Measurements from ENCODE around the gene CD44. TPM values are rescaled to one million over a fixed set of nuclear protein-coding genes. Genes with fewer than 3 reads are reported as not detected.

Gene CD44
- total RNA-seq, 4 donors from 2014 or later, result 211 to 319 (median 266) TPM

- peaks cover 58 to 91% (median 71%) of the 10 kb centered on the region in 3 donors for H3K4me1 ChIP-seq
- H3K4me3 ChIP-seq, result no peak overlapping the region
- 100% methylated on average over 1 of the region's 1 CpG; no CpG with 5 or more reads in 1 of the 2 donors for WGBS, 2 donors (ENCODE audit: low coverage in 1 of 2)
- H3K27ac ChIP-seq, result peak overlapping the region; percentile 55 to 79 (median 73)
- ATAC-seq, result no peak
- no peak for TF ChIP-seq POLR2A (IDR thresholded peaks at IDR 0.05)
- no peak for TF ChIP-seq POLR2AphosphoS5 (IDR thresholded peaks at IDR 0.05)
- no peak for TF ChIP-seq EP300 (IDR thresholded peaks at IDR 0.05)
- TF ChIP-seq CTCF (IDR thresholded peaks at IDR 0.05), result no peak
- no peaks in the 10 kb centered on the region for H3K27me3 ChIP-seq
- no peaks in the 10 kb centered on the region for H3K9me3 ChIP-seq
- H3K36me3 ChIP-seq, result no peaks in the 10 kb centered on the region
These were observed 30.8 kb downstream of the CD44 start for GRCh38 chr11:35169754-35170153.

DNA sequence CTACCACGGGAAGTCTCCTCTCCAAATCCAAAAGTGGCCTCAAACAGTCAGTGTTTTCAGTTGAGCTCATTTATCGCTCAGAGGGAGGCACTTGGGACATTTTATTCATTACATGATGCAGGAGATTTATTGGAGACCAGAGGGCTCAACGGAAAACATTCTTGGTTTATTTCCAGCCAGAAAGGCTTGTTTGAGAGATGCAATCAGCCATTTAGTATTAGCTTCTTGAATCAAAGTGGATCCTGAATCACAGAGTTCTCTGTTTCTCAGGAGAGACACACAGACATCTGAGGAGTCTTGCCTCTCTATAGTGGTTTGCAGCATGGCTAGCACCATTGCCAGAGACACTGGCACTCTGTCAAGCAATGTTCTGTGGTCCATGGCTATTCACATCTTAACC, 31.5 kb downstream of the CD44 start:
- TF ChIP-seq POLR2A (IDR thresholded peaks at IDR 0.05), result no peak
- TF ChIP-seq POLR2AphosphoS5 (IDR thresholded peaks at IDR 0.05), result peak; percentile 59

DNA sequence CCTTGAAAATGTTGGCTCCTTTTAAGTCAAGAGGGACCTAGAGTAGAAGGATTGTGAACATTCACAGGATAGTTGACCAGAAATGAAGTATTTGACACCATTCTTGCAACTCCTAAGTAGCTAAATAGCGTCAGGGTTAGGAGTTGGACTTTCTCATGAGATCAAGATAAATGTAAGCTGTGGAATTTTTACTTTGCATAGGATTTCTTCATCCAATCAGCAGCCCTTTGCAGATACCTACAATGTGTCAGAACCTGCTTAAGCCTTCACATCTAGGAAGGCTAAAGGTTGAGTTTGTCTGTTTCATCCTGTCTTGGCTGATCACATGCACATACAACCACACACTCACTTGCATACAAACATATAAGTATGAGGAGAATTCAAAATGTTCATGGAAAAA, 32.3 kb downstream of the CD44 start:
- no peaks in the 10 kb centered on the region for H3K9me3 ChIP-seq
- peak overlapping the region in 3 of 4 donors; percentile 55 to 79 (median 77) for H3K27ac ChIP-seq
- H3K4me3 ChIP-seq, result no peak overlapping the region
- H3K27me3 ChIP-seq, result no peaks in the 10 kb centered on the region
- ATAC-seq, result no peak
- WGBS, 2 donors (ENCODE audit: low coverage in 1 of 2), result 80 to 90% methylated on average over 1 of the region's 1 CpG
- H3K4me1 ChIP-seq, result peaks cover 60 to 81% (median 65%) of the 10 kb centered on the region in 3 donors
- TF ChIP-seq CTCF (IDR thresholded peaks at IDR 0.05) (no peak), POLR2AphosphoS5 (IDR thresholded peaks at IDR 0.05) (no peak), EP300 (IDR thresholded peaks at IDR 0.05) (no peak), POLR2A (IDR thresholded peaks at IDR 0.05) (no peak)
- H3K36me3 ChIP-seq, result no peaks in the 10 kb centered on the region

More for the DNA sequence above, 31.5 kb downstream of the CD44 start:
- Histone ChIP-seq H3K27me3 (no peaks in the 10 kb centered on the region), H3K36me3 (no peaks in the 10 kb centered on the region), H3K4me3 (no peak overlapping the region), H3K9me3 (no peaks in the 10 kb centered on the region), H3K4me1 (peaks cover 62 to 89% (median 71%) of the 10 kb centered on the region in 3 donors), H3K27ac (peak overlapping the region; percentile 55 to 79 (median 73))
- WGBS, 2 donors (ENCODE audit: low coverage in 1 of 2), result 36% methylated on average over 1 of the region's 3 CpGs; no CpG with 5 or more reads in 1 of the 2 donors
- no peak for ATAC-seq

DNA sequence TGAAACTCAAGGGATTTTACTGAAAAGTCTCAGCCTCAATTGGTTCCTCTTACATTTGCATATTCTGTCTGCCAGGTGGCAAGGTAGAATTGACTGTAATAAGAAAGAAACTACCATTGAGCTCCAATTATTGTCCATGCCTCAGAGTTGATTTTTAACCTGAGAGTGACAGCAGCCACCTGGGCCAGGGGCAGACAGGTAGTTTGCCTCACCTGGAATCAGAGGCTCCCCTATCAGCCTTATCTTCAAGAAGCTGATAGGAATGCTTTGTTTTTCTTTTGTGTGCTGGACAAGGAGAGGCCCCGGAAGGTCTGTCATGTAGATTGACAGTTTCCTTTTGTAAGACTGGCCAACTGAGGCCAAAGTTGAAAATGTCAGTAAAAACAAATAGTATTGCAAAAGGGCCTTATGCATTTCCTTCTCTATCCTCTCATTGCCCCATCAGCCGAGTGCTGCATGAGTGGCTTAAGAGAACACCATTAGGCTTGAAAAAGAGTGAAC, 34.1 kb downstream of the CD44 start:
- Histone ChIP-seq H3K9me3 (no peaks in the 10 kb centered on the region), H3K4me1 (peaks cover 44 to 71% (median 48%) of the 10 kb centered on the region in 3 donors), H3K36me3 (peaks cover 0 to 18% of the 10 kb centered on the region in 2 donors), H3K27ac (peak overlapping the region; percentile 48 to 66 (median 56)), H3K4me3 (no peak overlapping the region), H3K27me3 (no peaks in the 10 kb centered on the region)
- no peak for TF ChIP-seq CTCF (IDR thresholded peaks at IDR 0.05)
- peak; percentile 37 for TF ChIP-seq POLR2AphosphoS5 (IDR thresholded peaks at IDR 0.05)
- ATAC-seq, result peak; percentile 62
- WGBS, 2 donors (ENCODE audit: low coverage in 1 of 2), result 7 to 33% methylated on average over 1 to 2 of the region's 2 CpGs

DNA sequence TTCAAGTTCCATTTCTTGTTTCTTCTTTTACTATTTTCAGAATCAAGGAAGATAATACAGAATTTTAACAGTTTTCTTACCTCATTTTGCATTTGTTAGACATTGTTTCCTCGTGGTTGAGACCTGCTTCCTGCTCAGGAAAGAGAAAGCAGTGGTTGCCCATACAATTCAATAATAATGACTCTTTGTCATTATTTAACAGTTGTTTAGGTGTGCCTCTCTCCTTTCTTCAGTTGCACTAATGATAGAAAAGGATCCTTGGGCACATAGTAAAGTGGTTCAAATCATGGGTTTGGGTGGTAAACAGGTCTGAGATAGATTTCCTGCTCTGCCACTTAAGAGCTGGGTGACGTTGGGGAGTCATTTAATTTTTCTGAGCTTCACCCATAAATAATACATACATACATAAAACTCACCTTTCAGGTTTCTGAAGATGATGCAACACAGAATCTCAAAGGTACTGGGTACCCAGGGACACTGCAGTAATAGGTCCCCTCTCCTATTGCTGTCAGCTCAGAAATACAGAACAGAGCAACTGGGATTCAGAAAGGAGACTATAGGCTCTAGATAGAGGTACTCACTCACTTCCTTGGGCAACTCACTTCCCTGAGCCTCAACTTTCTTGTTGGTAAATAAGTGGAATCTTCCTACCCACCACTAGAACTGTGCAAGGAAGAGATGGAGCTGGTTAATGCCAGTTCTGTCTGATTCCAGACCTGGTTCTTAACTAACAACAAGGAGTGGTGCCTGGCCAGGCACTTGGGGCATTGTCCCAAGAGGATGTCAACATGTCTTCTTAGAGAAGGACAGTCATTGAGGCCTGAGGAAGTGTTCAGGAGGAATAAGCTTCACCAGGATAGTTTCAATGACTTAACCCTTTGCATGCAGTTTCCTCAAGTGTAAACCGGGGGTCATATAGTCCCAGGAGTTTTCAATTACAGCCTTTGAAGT, 34.9 kb downstream of the CD44 start:
- peaks cover 42 to 71% (median 47%) of the 10 kb centered on the region in 3 donors for H3K4me1 ChIP-seq
- no peak for TF ChIP-seq POLR2A (IDR thresholded peaks at IDR 0.05)
- no peak for TF ChIP-seq POLR2AphosphoS5 (IDR thresholded peaks at IDR 0.05)
- no peak for TF ChIP-seq EP300 (IDR thresholded peaks at IDR 0.05)
- TF ChIP-seq CTCF (IDR thresholded peaks at IDR 0.05), result no peak
- no peak overlapping the region for H3K4me3 ChIP-seq
- no peaks in the 10 kb centered on the region for H3K27me3 ChIP-seq
- H3K27ac ChIP-seq, result peak overlapping the region; percentile 39 to 66 (median 56)
- no peaks in the 10 kb centered on the region for H3K9me3 ChIP-seq
- H3K36me3 ChIP-seq, result peaks cover 0 to 23% of the 10 kb centered on the region in 2 donors
- WGBS, 2 donors (ENCODE audit: low coverage in 1 of 2), result 64 to 74% methylated on average over 3 of the region's 3 CpGs
- no peak for ATAC-seq

Data from gastroesophageal sphincter (tissue), 4 donors.